MM.1S (cell line): ENCODE data around the gene EIF5AL1.
"Not testable (repeated sequence)": the region's sequence is repeated elsewhere in the genome, so short reads cannot be mapped to it uniquely, and the experiment has no call there.

Experiments used
- DNase-seq: peaks from one replicate; pipeline ENCODE4 v3.0.0-alpha.2; 2015
- H2AFZ ChIP-seq: fragments of 300-600 bp; sonication (generic); 2 replicates; pipeline ENCODE4 v1.6.0; 2016; ENCODE audit warnings: antibody characterized with exemption, low read length
- H3F3A ChIP-seq: fragments of 300-600 bp; sonication (generic); 2 replicates; pipeline ENCODE4 v1.6.1; 2016; ENCODE audit warnings: mild to moderate bottlenecking, antibody characterized with exemption, low read length, moderate library complexity, mixed read lengths; ENCODE audit not compliant: insufficient read depth
- H3K27ac ChIP-seq: fragments of 300-600 bp; sonication (generic); 2 replicates; pipeline ENCODE4 v1.5.1; 2016; ENCODE audit warnings: mild to moderate bottlenecking, low read length
- H3K27me3 ChIP-seq: fragments of 300-600 bp; sonication (generic); replicated peaks from 2 replicates; pipeline ENCODE4 v1.6.0; 2016; ENCODE audit warnings: low read length; ENCODE audit not compliant: insufficient read depth
- H3K36me3 ChIP-seq: fragments of 300-600 bp; sonication (generic); replicated peaks from 2 replicates; pipeline ENCODE4 v1.6.1; 2016; ENCODE audit warnings: mild to moderate bottlenecking, low read length, mixed read lengths; ENCODE audit not compliant: insufficient read depth
- H3K4me1 ChIP-seq: fragments of 300-600 bp; sonication (generic); 2 replicates; pipeline ENCODE4 v1.6.1; 2016; ENCODE audit warnings: low read length, mixed read lengths
- H3K4me2 ChIP-seq: fragments of 300-600 bp; sonication (generic); 2 replicates; pipeline ENCODE4 v1.6.0; 2016; ENCODE audit warnings: low read depth, low read length
- H3K4me3 ChIP-seq: fragments of 300-600 bp; sonication (generic); 2 replicates; pipeline ENCODE4 v1.5.1; 2016; ENCODE audit warnings: low read length, mixed read lengths
- H3K79me2 ChIP-seq: fragments of 300-600 bp; sonication (generic); 2 replicates; pipeline ENCODE4 v1.6.1; 2016; ENCODE audit warnings: mixed run types, low read length, mixed read lengths
- H3K9ac ChIP-seq: fragments of 300-600 bp; sonication (generic); 2 replicates; pipeline ENCODE4 v1.6.1; 2016; ENCODE audit warnings: low read length, mixed read lengths
- H3K9me2 ChIP-seq: fragments of 300-600 bp; sonication (generic); replicated peaks from 2 replicates; pipeline ENCODE4 v1.6.1; 2016; ENCODE audit warnings: mild to moderate bottlenecking, low read length, mixed read lengths; ENCODE audit not compliant: insufficient read depth
- H3K9me3 ChIP-seq: fragments of 300-600 bp; sonication (generic); replicated peaks from 2 replicates; pipeline ENCODE4 v1.6.1; 2016; ENCODE audit warnings: mild to moderate bottlenecking, low read length, mixed read lengths; ENCODE audit not compliant: insufficient read depth
- H4K20me1 ChIP-seq: fragments of 300-600 bp; sonication (generic); 2 replicates; pipeline ENCODE4 v1.6.1; 2016; ENCODE audit warnings: mild to moderate bottlenecking, low read length, moderate library complexity, mixed read lengths; ENCODE audit not compliant: insufficient read depth
- CTCF ChIP-seq: fragments of 300-600 bp; sonication (generic); IDR thresholded peaks from 2 replicates; pipeline ENCODE4 v1.5.1; 2016; ENCODE audit warnings: antibody characterized with exemption, low read length, mixed read lengths
- EZH2 ChIP-seq: fragments of 300-600 bp; sonication (generic); optimal IDR thresholded peaks from 2 replicates; pipeline ENCODE3; 2017; ENCODE audit warnings: low read depth, mild to moderate bottlenecking, antibody characterized with exemption, low read length, mixed read lengths
- EZH2phosphoT487 ChIP-seq: fragments of 300-600 bp; sonication (generic); IDR thresholded peaks from 2 replicates; pipeline ENCODE4 v1.6.1; 2018; ENCODE audit warnings: antibody characterized with exemption, low read length

Gene EIF5AL1

GRCh38 chr10:79498291-79498829, 14.0 kb upstream of the EIF5AL1 start:
- H3K4me2 ChIP-seq = no peak overlapping the region
- TF ChIP-seq EZH2phosphoT487 (no peak), EZH2 (no peak), CTCF (no peak)
- H2AFZ ChIP-seq = no peak overlapping the region
- DNase-seq = no peak
- H3F3A ChIP-seq = no peaks in the 10 kb centered on the region
- H4K20me1 ChIP-seq = no peaks in the 10 kb centered on the region
- H3K9me3 ChIP-seq = no peaks in the 10 kb centered on the region
- H3K27me3 ChIP-seq = no peaks in the 10 kb centered on the region
- H3K4me1 ChIP-seq = no peaks in the 10 kb centered on the region
- H3K9me2 ChIP-seq = no peaks in the 10 kb centered on the region
- no peaks in the 10 kb centered on the region for H3K36me3 ChIP-seq
- no peak overlapping the region for H3K9ac ChIP-seq
- H3K4me3 ChIP-seq = no peak overlapping the region
- H3K27ac ChIP-seq = no peak overlapping the region
- no peaks in the 10 kb centered on the region for H3K79me2 ChIP-seq

GRCh38 chr10:79502561-79503309, 9.6 kb upstream of the EIF5AL1 start:
- no peak overlapping the region for H3K9ac ChIP-seq
- TF ChIP-seq EZH2 (no peak), CTCF (no peak; the same call in 1 of the 2 replicates), EZH2phosphoT487 (no peak)
- H3K27ac ChIP-seq = no peak overlapping the region
- no peak overlapping the region for H2AFZ ChIP-seq
- no peaks in the 10 kb centered on the region for H3K36me3 ChIP-seq
- H3K4me1 ChIP-seq = no peaks in the 10 kb centered on the region
- H3K27me3 ChIP-seq = no peaks in the 10 kb centered on the region
- no peak overlapping the region for H3K4me2 ChIP-seq
- no peaks in the 10 kb centered on the region for H3F3A ChIP-seq
- no peaks in the 10 kb centered on the region for H3K9me3 ChIP-seq
- no peaks in the 10 kb centered on the region for H3K9me2 ChIP-seq
- no peak overlapping the region for H3K4me3 ChIP-seq
- H3K79me2 ChIP-seq = no peaks in the 10 kb centered on the region
- H4K20me1 ChIP-seq = no peaks in the 10 kb centered on the region
- no peak for DNase-seq

GRCh38 chr10:79503787-79504186, 8.5 kb upstream of the EIF5AL1 start:
- not testable (repeated sequence) for H3K36me3 ChIP-seq, H4K20me1 ChIP-seq, H3K9ac ChIP-seq, H3K9me2 ChIP-seq, DNase-seq, H3K9me3 ChIP-seq, H3K79me2 ChIP-seq, H3K4me2 ChIP-seq, H2AFZ ChIP-seq, H3K4me3 ChIP-seq, H3K27ac ChIP-seq, H3K27me3 ChIP-seq, H3F3A ChIP-seq, H3K4me1 ChIP-seq

GRCh38 chr10:79504483-79504882, 7.8 kb upstream of the EIF5AL1 start:
- not testable (repeated sequence) for H4K20me1 ChIP-seq, H3K9me2 ChIP-seq, H3K4me3 ChIP-seq, H3K36me3 ChIP-seq, H3K27ac ChIP-seq, H3K9ac ChIP-seq, H2AFZ ChIP-seq, H3K79me2 ChIP-seq, H3K27me3 ChIP-seq, H3K4me1 ChIP-seq, DNase-seq, H3K4me2 ChIP-seq, H3F3A ChIP-seq, H3K9me3 ChIP-seq

- H4K20me1 ChIP-seq, H3K4me3 ChIP-seq, H3K27me3 ChIP-seq, H2AFZ ChIP-seq, H3K4me1 ChIP-seq, H3K27ac ChIP-seq, H3F3A ChIP-seq, H3K9ac ChIP-seq, H3K79me2 ChIP-seq, H3K9me3 ChIP-seq, H3K4me2 ChIP-seq, H3K36me3 ChIP-seq, H3K9me2 ChIP-seq, DNase-seq: not testable (repeated sequence)
These were observed 7.0 kb upstream of the EIF5AL1 start for GRCh38 chr10:79505328-79505727.
